Measurements from ENCODE around the gene STK10.
"Not testable (repeated sequence)": the region's sequence is repeated elsewhere in the genome, so short reads cannot be mapped to it uniquely, and the experiment has no call there.

STK10 gene

GRCh38 chr5:172188033-172188892, at the start of gene STK10:
STK10 (minus strand) TSS chr5:172188224; CDS start chr5:172188042, 182 bp downstream.
- ATAC-seq (peak; percentile 79), DNase-seq (peak; percentile 95)

- no peak for DNase-seq
- no peak for ATAC-seq
Measured at GRCh38 chr5:172235827-172236736, 48.1 kb upstream of the STK10 start.

- DNase-seq: no peak
- ATAC-seq: no peak
Measured at GRCh38 chr5:172235132-172235780, 47.2 kb upstream of the STK10 start.

GRCh38 chr5:172234031-172234430, 46.0 kb upstream of the STK10 start:
- DNase-seq (no peak), ATAC-seq (no peak)

- ATAC-seq: peak; percentile 88
Measured at GRCh38 chr5:172229904-172230303, 41.9 kb upstream of the STK10 start.

GRCh38 chr5:172224996-172225395, 37.0 kb upstream of the STK10 start:
- no peak for DNase-seq
- ATAC-seq: no peak

More at GRCh38 chr5:172229904-172230303, 41.9 kb upstream of the STK10 start:
- no peak for DNase-seq

GRCh38 chr5:172223901-172224873, 36.2 kb upstream of the STK10 start:
- DNase-seq: peak; percentile 59
- peak; percentile 91 for ATAC-seq

GRCh38 chr5:172219296-172219695, 31.3 kb upstream of the STK10 start:
- no peak for ATAC-seq
- DNase-seq: no peak

- ATAC-seq (no peak), DNase-seq (no peak)
Measured at GRCh38 chr5:172216345-172216744, 28.3 kb upstream of the STK10 start.

GRCh38 chr5:172213126-172213525, 25.1 kb upstream of the STK10 start:
- no peak for ATAC-seq

GRCh38 chr5:172211676-172212075, 23.7 kb upstream of the STK10 start:
- ATAC-seq (no peak), DNase-seq (no peak)

More at GRCh38 chr5:172213126-172213525, 25.1 kb upstream of the STK10 start:
- DNase-seq: no peak

- ATAC-seq (no peak), DNase-seq (no peak)
Measured at GRCh38 chr5:172209714-172210113, 21.7 kb upstream of the STK10 start.

GRCh38 chr5:172207511-172207910, 19.5 kb upstream of the STK10 start:
- ATAC-seq: no peak
- no peak for DNase-seq

- DNase-seq, ATAC-seq: not testable (repeated sequence)
Measured at GRCh38 chr5:172205984-172206383, 18.0 kb upstream of the STK10 start.

GRCh38 chr5:172200476-172200875, 12.5 kb upstream of the STK10 start:
- ATAC-seq (no peak), DNase-seq (no peak)

GRCh38 chr5:172199446-172199845, 11.4 kb upstream of the STK10 start:
- ATAC-seq (no peak), DNase-seq (no peak)

GRCh38 chr5:172197775-172198174, 9.8 kb upstream of the STK10 start:
- not testable (repeated sequence) for ATAC-seq, DNase-seq

- no peak for DNase-seq
- ATAC-seq: no peak
Measured at GRCh38 chr5:172194985-172195774, 7.2 kb upstream of the STK10 start.

GRCh38 chr5:172193872-172194271, 5.8 kb upstream of the STK10 start, which contains the start of gene EFCAB9:
EFCAB9 (plus strand) TSS chr5:172194172; CDS start chr5:172194173, 1 bp downstream.
- no peak for DNase-seq
- ATAC-seq: no peak

- no peak for ATAC-seq
- no peak for DNase-seq
Measured at GRCh38 chr5:172189693-172190296, 1.8 kb upstream of the STK10 start.

Measured in stimulated activated naive CD8-positive, alpha-beta T cell treated with anti-CD3 and anti-CD28 coated beads, Interleukin-15, Interleukin-2, amounts not matched to agents 100 U/mL and 50 U/mL, for 24 hours (primary cell).